ENCODE results near the gene RETREG1. TPM values are rescaled to one million over a fixed set of nuclear protein-coding genes. Genes with fewer than 3 reads are reported as not detected.

Gene RETREG1
- total and polyA plus RNA-seq, 9 donors: 1.0 to 20.0 (median 4.0) TPM

GRCh38 chr5:16486711-16487111, 130.1 kb downstream of the RETREG1 start:
- H3K27me3 ChIP-seq: no peaks in the 10 kb centered on the region
- H3K9me3 ChIP-seq: no peaks in the 10 kb centered on the region
- H3K4me3 ChIP-seq: no peak overlapping the region
- TF ChIP-seq POLR2A (IDR thresholded peaks at IDR 0.05) (no peak), CTCF (IDR thresholded peaks at IDR 0.05) (no peak), EP300 (IDR thresholded peaks at IDR 0.05) (no peak)
- DNase-seq: no peak
- H3K27ac ChIP-seq: no peak overlapping the region
- no peaks in the 10 kb centered on the region for H3K4me1 ChIP-seq (ENCODE audit: insufficient read depth)
- H3K36me3 ChIP-seq: no peaks in the 10 kb centered on the region
- 82 to 89% (median 84%) methylated on average over 4 of the region's 4 CpGs for WGBS, 3 donors
- intact Hi-C loops (cut with DNase I): loop anchor here in 3 of 4 donors (5.0 to 10.0 kb wide), 3 partner anchors 298 to 718 kb away; no protein-coding TSS in a partner anchor

GRCh38 chr5:16485656-16486055, 131.1 kb downstream of the RETREG1 start:
- no peak overlapping the region for H3K4me3 ChIP-seq
- TF ChIP-seq POLR2A (IDR thresholded peaks at IDR 0.05) (no peak), CTCF (IDR thresholded peaks at IDR 0.05) (no peak), EP300 (IDR thresholded peaks at IDR 0.05) (no peak)
- DNase-seq: no peak
- H3K36me3 ChIP-seq: no peaks in the 10 kb centered on the region
- no peak overlapping the region for H3K27ac ChIP-seq
- no peaks in the 10 kb centered on the region for H3K4me1 ChIP-seq (ENCODE audit: insufficient read depth)
- no peaks in the 10 kb centered on the region for H3K9me3 ChIP-seq
- H3K27me3 ChIP-seq: no peaks in the 10 kb centered on the region
- intact Hi-C loops (cut with DNase I): loop anchor here in 3 of 4 donors (5.0 to 10.0 kb wide), 3 partner anchors 299 to 719 kb away; no protein-coding TSS in a partner anchor

- Histone ChIP-seq H3K36me3 (no peaks in the 10 kb centered on the region), H3K27ac (no peak overlapping the region), H3K9me3 (no peaks in the 10 kb centered on the region), H3K4me3 (no peak overlapping the region), H3K4me1 (ENCODE audit: insufficient read depth) (no peaks in the 10 kb centered on the region), H3K27me3 (no peaks in the 10 kb centered on the region)
- no peak for DNase-seq
- intact Hi-C loops (cut with DNase I): loop anchor here in 2 of 4 donors (10.0 kb wide), 2 partner anchors 301 to 721 kb away; no protein-coding TSS in a partner anchor
- no peak for TF ChIP-seq CTCF (IDR thresholded peaks at IDR 0.05)
- TF ChIP-seq EP300 (IDR thresholded peaks at IDR 0.05): no peak
- no peak for TF ChIP-seq POLR2A (IDR thresholded peaks at IDR 0.05)
- 72 to 81% (median 79%) methylated on average over 1 of the region's 1 CpG for WGBS, 3 donors
Measured at GRCh38 chr5:16484081-16484480, 132.7 kb downstream of the RETREG1 start.

GRCh38 chr5:16483361-16483760, 133.4 kb downstream of the RETREG1 start:
- Histone ChIP-seq H3K4me3 (no peak overlapping the region), H3K4me1 (ENCODE audit: insufficient read depth) (no peaks in the 10 kb centered on the region), H3K27ac (no peak overlapping the region), H3K36me3 (no peaks in the 10 kb centered on the region), H3K9me3 (no peaks in the 10 kb centered on the region), H3K27me3 (no peaks in the 10 kb centered on the region)
- TF ChIP-seq POLR2A (IDR thresholded peaks at IDR 0.05) (no peak), EP300 (IDR thresholded peaks at IDR 0.05) (no peak), CTCF (IDR thresholded peaks at IDR 0.05) (no peak)
- DNase-seq: no peak
- intact Hi-C loops (cut with DNase I): loop anchor here in 2 of 4 donors (10.0 kb wide), 2 partner anchors 301 to 721 kb away; no protein-coding TSS in a partner anchor
